Measurements from ENCODE around the gene KDM7A.

Gene KDM7A

GRCh38 chr7:140160308-140160707 lies 16.5 kb downstream of the KDM7A start (continued):
- TF ChIP-seq ZBTB17 (tag by site-specific recombination; IDR thresholded peaks at IDR 0.05) (peak; percentile 72), ZNF600 (tag by site-specific recombination; IDR thresholded peaks at IDR 0.05) (0 out of 2 replicates have a peak, but pooled peaks have one; percentile 14), ZSCAN23 (tag by site-specific recombination; IDR thresholded peaks at IDR 0.05) (no peak), PRDM1 (tag by site-specific recombination; IDR thresholded peaks at IDR 0.05) (0 out of 2 replicates have a peak, but pooled peaks have one; percentile 0), ZFP3 (tag by site-specific recombination; IDR thresholded peaks at IDR 0.05; ENCODE audit: low read depth) (no peak), ZNF404 (tag by site-specific recombination; IDR thresholded peaks at IDR 0.05) (no peak), SALL2 (tag by site-specific recombination; IDR thresholded peaks at IDR 0.05; ENCODE audit: borderline replicate concordance) (no peak), ZNF660 (tag by site-specific recombination; IDR thresholded peaks at IDR 0.05) (0 out of 2 replicates have a peak, but pooled peaks have one; percentile 9), PATZ1 (tag by site-specific recombination; IDR thresholded peaks at IDR 0.05) (no peak), ZNF837 (tag by site-specific recombination; IDR thresholded peaks at IDR 0.05) (no peak)
- TF ChIP-seq, protein P1, sequence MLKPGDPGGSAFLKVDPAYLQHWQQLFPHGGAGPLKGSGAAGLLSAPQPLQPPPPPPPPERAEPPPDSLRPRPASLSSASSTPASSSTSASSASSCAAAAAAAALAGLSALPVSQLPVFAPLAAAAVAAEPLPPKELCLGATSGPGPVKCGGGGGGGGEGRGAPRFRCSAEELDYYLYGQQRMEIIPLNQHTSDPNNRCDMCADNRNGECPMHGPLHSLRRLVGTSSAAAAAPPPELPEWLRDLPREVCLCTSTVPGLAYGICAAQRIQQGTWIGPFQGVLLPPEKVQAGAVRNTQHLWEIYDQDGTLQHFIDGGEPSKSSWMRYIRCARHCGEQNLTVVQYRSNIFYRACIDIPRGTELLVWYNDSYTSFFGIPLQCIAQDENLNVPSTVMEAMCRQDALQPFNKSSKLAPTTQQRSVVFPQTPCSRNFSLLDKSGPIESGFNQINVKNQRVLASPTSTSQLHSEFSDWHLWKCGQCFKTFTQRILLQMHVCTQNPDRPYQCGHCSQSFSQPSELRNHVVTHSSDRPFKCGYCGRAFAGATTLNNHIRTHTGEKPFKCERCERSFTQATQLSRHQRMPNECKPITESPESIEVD (tag by site-specific recombination; IDR thresholded peaks at IDR 0.05): peak; percentile 39; the same call in 1 of the 2 replicates

GRCh38 chr7:140159497-140159896 lies 17.3 kb downstream of the KDM7A start:
- no peaks in the 10 kb centered on the region for H3K36me3 ChIP-seq (ENCODE audit: control insufficient read depth in 2 of 2, insufficient read depth in 1 of 2, low read length in 2 of 2)
- no peaks in the 10 kb centered on the region for H3K9me3 ChIP-seq (ENCODE audit: control insufficient read depth, insufficient read depth, low read depth, low read length)
- H3K4me1 ChIP-seq (ENCODE audit: control insufficient read depth, insufficient read depth, low read length): no peaks in the 10 kb centered on the region; the same call in 1 of the 2 replicates
- TF ChIP-seq HOXC10 (CRISPR knock-in tag; IDR thresholded peaks at IDR 0.05) (no peak), GLIS2 (tag by site-specific recombination; IDR thresholded peaks at IDR 0.05) (no peak), ZNF548 (tag by site-specific recombination; IDR thresholded peaks at IDR 0.05) (no peak), ZNF610 (tag by site-specific recombination; IDR thresholded peaks at IDR 0.05; ENCODE audit: borderline replicate concordance) (no peak), ZNF174 (tag by site-specific recombination; IDR thresholded peaks at IDR 0.05) (no peak), TRIM28 (IDR thresholded peaks at IDR 0.05; ENCODE audit: borderline replicate concordance, low read length) (no peak), ZNF555 (tag by site-specific recombination; conservative IDR thresholded peaks at IDR 0.05) (no peak), SP3 (tag by site-specific recombination; IDR thresholded peaks at IDR 0.05) (no peak), BCL6B (tag by site-specific recombination; IDR thresholded peaks at IDR 0.05) (no peak), RBAK (tag by site-specific recombination; IDR thresholded peaks at IDR 0.05) (no peak), ZNF792 (tag by site-specific recombination; IDR thresholded peaks at IDR 0.05) (no peak), SALL2 (tag by site-specific recombination; IDR thresholded peaks at IDR 0.05; ENCODE audit: borderline replicate concordance) (no peak), ZNF658 (tag by site-specific recombination; IDR thresholded peaks at IDR 0.05) (no peak), ZNF114 (tag by site-specific recombination; IDR thresholded peaks at IDR 0.05) (no peak), BCL11A (tag by site-specific recombination; IDR thresholded peaks at IDR 0.05; ENCODE audit: low read depth) (no peak), ZBTB17 (tag by site-specific recombination; IDR thresholded peaks at IDR 0.05) (no peak)
- H3K4me3 ChIP-seq (ENCODE audit: low read depth, low read length): no peak overlapping the region
- ChIA-PET CTCF (no interaction called here), POLR2A (interaction anchor here (0.6 kb wide), 1 partner anchor 18 kb away, joined by 3 read pairs; no protein-coding TSS in a partner anchor)
- no peak overlapping the region for H3K27ac ChIP-seq (ENCODE audit: extremely low read depth, low read depth, low read length)

Data from HEK293 (cell line).